ENCODE measurements around the gene CDC42BPB. TPM values are rescaled to one million over a fixed set of nuclear protein-coding genes. Genes with fewer than 3 reads are reported as not detected.

Gene CDC42BPB
- total RNA-seq, 1 donor from 2014 or later, result 48.2 TPM

DNA sequence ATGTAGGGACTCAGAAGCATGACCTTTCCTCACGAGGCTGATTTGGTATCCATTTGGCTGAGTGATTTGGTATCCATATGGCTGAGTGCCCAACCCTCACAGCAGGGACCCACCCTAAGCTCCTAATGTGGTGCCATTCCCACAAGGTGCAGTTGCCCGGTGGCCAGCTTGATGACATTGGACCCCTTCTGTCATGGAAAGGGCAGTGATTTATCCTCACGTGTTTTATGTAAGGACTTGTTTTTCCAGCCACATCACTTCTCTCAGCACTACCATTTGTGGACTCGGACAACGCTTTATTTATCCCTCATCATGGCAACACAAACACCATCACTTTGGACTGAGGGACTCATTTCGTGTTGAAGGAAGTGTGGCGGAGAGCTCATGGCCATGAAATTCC, 8.5 kb upstream of the CDC42BPB start:
- no peak overlapping the region for H2AFZ ChIP-seq (replicated peaks)
- no peaks in the 10 kb centered on the region for H3K79me2 ChIP-seq (ENCODE audit: low read depth)
- Mint-ChIP-seq H3K27ac (peak overlapping the region; percentile 72), H3K36me3 (no peaks in the 10 kb centered on the region), H3K9me3 (no peaks in the 10 kb centered on the region), H3K4me3 (no peak overlapping the region), H3K4me1 (peaks cover 7% of the 10 kb centered on the region), H3K27me3 (ENCODE audit: insufficient read depth, low read depth) (peaks cover 4% of the 10 kb centered on the region)
- no peaks in the 10 kb centered on the region for H3K36me3 ChIP-seq
- DNase-seq (ENCODE audit: low spot score), result no peak
- no peak overlapping the region for H3K9ac ChIP-seq
- no peak overlapping the region for H3K4me2 ChIP-seq
- H3K27me3 ChIP-seq, result no peaks in the 10 kb centered on the region
- no peak for TF ChIP-seq EZH2 (IDR thresholded peaks at IDR 0.05)
- no peak for TF ChIP-seq EZH2phosphoT487 (IDR thresholded peaks at IDR 0.05)
- TF ChIP-seq, protein P1, sequence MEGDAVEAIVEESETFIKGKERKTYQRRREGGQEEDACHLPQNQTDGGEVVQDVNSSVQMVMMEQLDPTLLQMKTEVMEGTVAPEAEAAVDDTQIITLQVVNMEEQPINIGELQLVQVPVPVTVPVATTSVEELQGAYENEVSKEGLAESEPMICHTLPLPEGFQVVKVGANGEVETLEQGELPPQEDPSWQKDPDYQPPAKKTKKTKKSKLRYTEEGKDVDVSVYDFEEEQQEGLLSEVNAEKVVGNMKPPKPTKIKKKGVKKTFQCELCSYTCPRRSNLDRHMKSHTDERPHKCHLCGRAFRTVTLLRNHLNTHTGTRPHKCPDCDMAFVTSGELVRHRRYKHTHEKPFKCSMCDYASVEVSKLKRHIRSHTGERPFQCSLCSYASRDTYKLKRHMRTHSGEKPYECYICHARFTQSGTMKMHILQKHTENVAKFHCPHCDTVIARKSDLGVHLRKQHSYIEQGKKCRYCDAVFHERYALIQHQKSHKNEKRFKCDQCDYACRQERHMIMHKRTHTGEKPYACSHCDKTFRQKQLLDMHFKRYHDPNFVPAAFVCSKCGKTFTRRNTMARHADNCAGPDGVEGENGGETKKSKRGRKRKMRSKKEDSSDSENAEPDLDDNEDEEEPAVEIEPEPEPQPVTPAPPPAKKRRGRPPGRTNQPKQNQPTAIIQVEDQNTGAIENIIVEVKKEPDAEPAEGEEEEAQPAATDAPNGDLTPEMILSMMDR (IDR thresholded peaks at IDR 0.05), result no peak
- no peaks in the 10 kb centered on the region for H3K9me3 ChIP-seq (ENCODE audit: low read depth)
- H4K20me1 ChIP-seq (ENCODE audit: low read depth), result no peaks in the 10 kb centered on the region
- no peak overlapping the region for H3K4me3 ChIP-seq
- peaks cover 1% of the 10 kb centered on the region for H3K4me1 ChIP-seq
- no peaks in the 10 kb centered on the region for H3F3A ChIP-seq (ENCODE audit: low read depth)
- no peak overlapping the region for H3K27ac ChIP-seq

DNA sequence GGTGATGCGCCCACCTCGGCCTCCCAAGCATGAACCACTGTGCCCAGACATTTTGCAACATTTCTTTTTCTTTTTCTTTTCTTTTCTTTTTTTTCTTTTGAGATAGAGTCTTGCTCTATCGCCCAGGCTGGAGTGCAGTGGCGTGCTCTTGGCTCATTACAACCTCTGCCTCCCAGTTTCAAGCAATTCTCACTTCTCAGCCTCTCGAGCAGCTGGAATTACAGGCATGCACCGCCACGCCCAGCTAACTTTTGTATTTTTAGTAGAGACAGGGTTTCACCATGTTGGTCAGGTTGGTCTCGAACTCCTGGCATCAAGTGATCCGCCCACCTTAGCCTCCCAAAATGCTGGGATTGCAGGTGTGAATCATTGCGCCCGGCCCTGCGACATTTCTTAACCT, 7.6 kb upstream of the CDC42BPB start:
- DNase-seq (ENCODE audit: low spot score), result no peak
- no peak overlapping the region for H3K27ac Mint-ChIP-seq
- no peak overlapping the region for H3K4me2 ChIP-seq

DNA sequence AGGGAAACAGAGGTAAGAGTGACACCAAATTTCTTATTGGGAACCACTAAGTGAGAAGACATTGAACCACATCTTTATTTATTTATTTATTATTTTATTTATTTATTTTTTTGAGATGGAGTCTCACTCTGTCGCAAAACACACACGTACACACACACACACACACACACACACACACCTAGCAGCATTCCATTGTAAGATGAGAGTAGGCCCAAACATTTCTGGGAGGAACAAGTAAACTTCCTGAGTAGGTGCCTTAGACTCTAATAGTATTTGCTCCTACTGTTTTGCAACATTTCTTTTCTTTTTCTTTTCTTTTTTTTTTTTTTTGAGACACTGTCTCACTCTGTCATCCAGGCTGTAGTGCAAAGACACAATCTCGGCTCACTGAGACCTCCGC, 7.1 kb upstream of the CDC42BPB start:
- Mint-ChIP-seq H3K27ac (no peak overlapping the region), H3K27me3 (ENCODE audit: insufficient read depth, low read depth) (peaks cover 6% of the 10 kb centered on the region)
- no peak for TF ChIP-seq EZH2phosphoT487 (IDR thresholded peaks at IDR 0.05)
- no peak for TF ChIP-seq EZH2 (IDR thresholded peaks at IDR 0.05)
- TF ChIP-seq, protein P1 (IDR thresholded peaks at IDR 0.05), result no peak

More for the DNA sequence above, 7.6 kb upstream of the CDC42BPB start:
- Histone ChIP-seq H2AFZ (replicated peaks) (no peak overlapping the region), H3K4me3 (no peak overlapping the region), H3K36me3 (no peaks in the 10 kb centered on the region), H3F3A (ENCODE audit: low read depth) (no peaks in the 10 kb centered on the region), H3K27me3 (no peaks in the 10 kb centered on the region), H3K4me1 (no peaks in the 10 kb centered on the region), H3K27ac (no peak overlapping the region), H3K9me3 (ENCODE audit: low read depth) (no peaks in the 10 kb centered on the region), H3K79me2 (ENCODE audit: low read depth) (peaks cover 1% of the 10 kb centered on the region), H4K20me1 (ENCODE audit: low read depth) (no peaks in the 10 kb centered on the region), H3K9ac (no peak overlapping the region)
- H3K4me3 Mint-ChIP-seq, result no peak overlapping the region
- TF ChIP-seq, protein P1 (IDR thresholded peaks at IDR 0.05), result no peak
- TF ChIP-seq EZH2 (IDR thresholded peaks at IDR 0.05) (no peak), EZH2phosphoT487 (IDR thresholded peaks at IDR 0.05) (no peak)
- H3K27me3 Mint-ChIP-seq (ENCODE audit: insufficient read depth, low read depth), result peaks cover 6% of the 10 kb centered on the region
- H3K9me3 Mint-ChIP-seq, result no peaks in the 10 kb centered on the region
- H3K4me1 Mint-ChIP-seq, result peaks cover 10% of the 10 kb centered on the region
- no peaks in the 10 kb centered on the region for H3K36me3 Mint-ChIP-seq

More for the DNA sequence above, 7.1 kb upstream of the CDC42BPB start:
- Histone ChIP-seq H3F3A (ENCODE audit: low read depth) (no peaks in the 10 kb centered on the region), H3K9me3 (ENCODE audit: low read depth) (no peaks in the 10 kb centered on the region), H2AFZ (replicated peaks) (no peak overlapping the region), H3K9ac (no peak overlapping the region), H3K27me3 (no peaks in the 10 kb centered on the region), H3K4me3 (no peak overlapping the region), H3K4me1 (no peaks in the 10 kb centered on the region), H3K4me2 (no peak overlapping the region), H3K27ac (no peak overlapping the region), H3K79me2 (ENCODE audit: low read depth) (peaks cover 5% of the 10 kb centered on the region), H3K36me3 (no peaks in the 10 kb centered on the region), H4K20me1 (ENCODE audit: low read depth) (peaks cover 2% of the 10 kb centered on the region)
- Mint-ChIP-seq H3K4me3 (no peak overlapping the region), H3K36me3 (no peaks in the 10 kb centered on the region), H3K9me3 (no peaks in the 10 kb centered on the region), H3K4me1 (peaks cover 11% of the 10 kb centered on the region)
- no peak for DNase-seq (ENCODE audit: low spot score)

Data from neural progenitor cell (in vitro differentiated cells).